Nephron progenitor cell (in vitro differentiated cells): Measurements from ENCODE around the gene ADD1.

Experiments
- DNase-seq: peaks from one replicate; pipeline ENCODE4 v3.0.0; 2021
- H3K27ac Mint-ChIP-seq: 2 replicates; pipeline ENCODE4 v1.8.0; 2021; ENCODE audit warnings: mild to moderate bottlenecking, moderate library complexity, mixed read lengths
- H3K27me3 Mint-ChIP-seq: 2 replicates; pipeline ENCODE4 v1.8.0; 2021; ENCODE audit warnings: mild to moderate bottlenecking, low read depth, mixed read lengths; ENCODE audit not compliant: poor library complexity
- H3K36me3 Mint-ChIP-seq: 2 replicates; pipeline ENCODE4 v1.8.0; 2021; ENCODE audit warnings: low read depth, mixed read lengths
- H3K4me1 Mint-ChIP-seq: 2 replicates; pipeline ENCODE4 v1.8.0; 2021; ENCODE audit warnings: mixed read lengths
- H3K4me3 Mint-ChIP-seq: 2 replicates; pipeline ENCODE4 v1.8.0; 2021; ENCODE audit warnings: mild to moderate bottlenecking, moderate library complexity, mixed read lengths
- H3K9me3 Mint-ChIP-seq: 2 replicates; pipeline ENCODE4 v1.8.0; 2021; ENCODE audit warnings: mild to moderate bottlenecking, moderate library complexity, mixed read lengths
- CTCF ChIP-seq: fragments of 200-600 bp; sonication (generic); IDR thresholded peaks from 2 replicates; pipeline ENCODE4 v1.5.0; 2021; ENCODE audit warnings: antibody characterized with exemption

ADD1 gene

GRCh38 chr4:2811830-2812611 lies 31.6 kb upstream of the ADD1 start:
- peaks cover 5% of the 10 kb centered on the region for H3K27me3 Mint-ChIP-seq
- peaks cover 14% of the 10 kb centered on the region for H3K9me3 Mint-ChIP-seq
- DNase-seq, result peak; percentile 54
- peak overlapping the region; percentile 71 for H3K4me3 Mint-ChIP-seq
- peak overlapping the region; percentile 98 for H3K27ac Mint-ChIP-seq
- peaks cover 14% of the 10 kb centered on the region for H3K36me3 Mint-ChIP-seq
- peaks cover 51% of the 10 kb centered on the region for H3K4me1 Mint-ChIP-seq
- no peak for TF ChIP-seq CTCF

DNA sequence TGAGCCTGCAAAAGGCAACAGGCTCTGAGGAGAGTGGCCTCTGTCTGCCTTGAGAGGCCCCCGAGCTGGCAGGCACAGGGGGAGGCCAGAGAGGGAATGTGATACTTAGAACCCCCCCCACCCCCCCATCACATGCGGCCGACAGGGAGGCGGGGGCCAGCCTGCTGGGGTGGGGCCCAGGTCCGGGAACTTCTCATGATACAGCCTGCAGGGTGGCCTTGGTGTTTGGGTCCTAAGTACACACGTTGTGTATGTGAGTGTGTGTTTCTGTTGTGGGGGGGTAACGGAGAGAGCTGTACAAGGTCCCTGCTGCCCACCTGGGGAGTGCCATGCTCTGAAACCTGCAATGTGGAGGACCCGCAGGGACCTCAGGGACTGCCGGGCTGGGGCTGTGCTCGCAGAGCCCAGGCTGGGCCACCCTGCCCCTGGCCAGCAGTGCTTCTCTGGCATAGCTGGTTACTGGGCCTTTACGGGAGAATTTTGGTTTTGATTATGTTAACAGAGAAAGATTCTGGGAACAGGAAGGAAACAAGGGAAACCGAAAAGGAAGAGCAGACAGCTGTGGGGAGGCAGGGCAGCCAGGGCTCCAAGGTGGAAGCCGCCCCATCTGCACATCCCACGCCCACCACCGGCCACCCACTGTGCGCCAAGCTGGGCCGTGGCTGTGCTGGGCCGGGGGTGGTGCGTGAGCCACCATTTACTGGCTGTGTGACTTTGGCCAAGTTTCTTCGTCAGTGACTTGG lies 30.9 kb upstream of the ADD1 start:
- Mint-ChIP-seq H3K4me1 (peaks cover 50% of the 10 kb centered on the region), H3K27me3 (peaks cover 2% of the 10 kb centered on the region), H3K27ac (peak overlapping the region; percentile 59), H3K36me3 (peaks cover 14% of the 10 kb centered on the region), H3K9me3 (peaks cover 18% of the 10 kb centered on the region), H3K4me3 (peak overlapping the region; percentile 52)
- no peak for DNase-seq
- TF ChIP-seq CTCF, result no peak

- H3K27me3 Mint-ChIP-seq, result peaks cover 2% of the 10 kb centered on the region
These were observed 29.9 kb upstream of the ADD1 start for GRCh38 chr4:2813446-2814405.

DNA sequence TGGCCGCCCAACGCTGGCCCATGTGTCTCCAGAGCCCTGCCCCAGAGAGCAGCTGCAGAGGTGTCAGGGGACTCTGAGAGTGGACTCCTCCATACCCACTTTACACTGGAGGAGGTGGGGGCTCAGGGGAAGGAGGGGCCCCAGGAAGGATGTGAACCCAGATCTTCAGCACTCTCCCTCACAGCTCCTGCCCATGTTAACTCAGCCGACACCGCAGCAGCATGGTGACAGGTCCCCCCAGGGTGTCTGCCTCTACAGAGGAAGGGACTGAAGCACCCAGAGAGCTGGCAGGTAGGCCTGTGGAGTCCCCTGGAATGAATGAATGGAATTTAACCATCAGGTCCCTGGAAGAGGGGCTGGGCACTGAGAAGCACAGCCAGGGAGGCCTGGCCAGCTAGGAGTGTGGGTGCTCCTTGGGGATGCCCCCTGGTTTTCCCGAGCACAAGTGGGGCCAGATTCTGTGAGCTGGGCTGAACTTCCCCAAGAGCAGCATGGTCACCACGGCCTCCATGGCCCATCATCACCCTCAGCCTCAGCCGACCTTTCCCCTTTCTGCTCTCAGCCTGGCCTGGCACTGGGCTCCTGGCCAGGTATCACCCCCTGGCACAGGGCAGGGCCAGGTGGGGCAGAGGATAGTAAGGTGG lies 28.9 kb upstream of the ADD1 start:
- Mint-ChIP-seq H3K36me3 (peaks cover 18% of the 10 kb centered on the region), H3K4me3 (no peak overlapping the region), H3K9me3 (peaks cover 18% of the 10 kb centered on the region), H3K27ac (no peak overlapping the region), H3K4me1 (peaks cover 50% of the 10 kb centered on the region), H3K27me3 (peaks cover 2% of the 10 kb centered on the region)
- TF ChIP-seq CTCF, result no peak
- DNase-seq, result no peak

More at GRCh38 chr4:2813446-2814405, 29.9 kb upstream of the ADD1 start:
- TF ChIP-seq CTCF, result no peak
- H3K4me3 Mint-ChIP-seq, result no peak overlapping the region
- peak overlapping the region; percentile 59 for H3K27ac Mint-ChIP-seq
- H3K9me3 Mint-ChIP-seq, result peaks cover 18% of the 10 kb centered on the region
- DNase-seq, result no peak
- peaks cover 50% of the 10 kb centered on the region for H3K4me1 Mint-ChIP-seq
- peaks cover 14% of the 10 kb centered on the region for H3K36me3 Mint-ChIP-seq

GRCh38 chr4:2816401-2816954 lies 27.2 kb upstream of the ADD1 start:
- Mint-ChIP-seq H3K36me3 (peaks cover 18% of the 10 kb centered on the region), H3K4me1 (peaks cover 41% of the 10 kb centered on the region), H3K9me3 (peaks cover 18% of the 10 kb centered on the region), H3K27me3 (peaks cover 2% of the 10 kb centered on the region), H3K27ac (no peak overlapping the region), H3K4me3 (peak overlapping the region; percentile 79)
- TF ChIP-seq CTCF, result no peak
- no peak for DNase-seq
